Bone marrow (tissue), 2 donors: ENCODE data around the gene PLA2G2A.
"Not testable (repeated sequence)": the region's sequence is repeated elsewhere in the genome, so short reads cannot be mapped to it uniquely, and the experiment has no call there.

Experiments
- DNase-seq, 2 donors: peaks; one replicate each; lab custom pipeline; 2025; lab: John Stamatoyannopoulos, UW

The PLA2G2A gene

DNA sequence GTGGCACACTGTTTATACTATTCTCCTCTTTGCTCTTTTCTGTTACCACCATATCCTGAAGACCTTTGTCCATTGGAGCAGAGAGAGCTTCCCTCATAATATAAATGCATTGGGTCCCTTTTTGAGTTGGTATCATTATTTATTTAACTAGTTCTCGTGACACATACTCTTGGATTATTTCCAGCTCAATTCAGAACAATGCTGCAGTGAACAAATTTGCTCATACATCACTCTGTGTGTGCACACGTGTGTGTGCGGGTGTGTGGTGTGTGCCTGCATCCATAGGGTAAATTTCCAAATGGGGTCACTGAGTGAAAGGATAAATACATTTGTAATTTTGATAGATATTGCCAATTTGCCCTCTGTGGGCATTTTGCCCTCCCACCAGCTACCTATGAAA is 5.8 kb downstream of the PLA2G2A start:
- DNase-seq = no peak

DNA sequence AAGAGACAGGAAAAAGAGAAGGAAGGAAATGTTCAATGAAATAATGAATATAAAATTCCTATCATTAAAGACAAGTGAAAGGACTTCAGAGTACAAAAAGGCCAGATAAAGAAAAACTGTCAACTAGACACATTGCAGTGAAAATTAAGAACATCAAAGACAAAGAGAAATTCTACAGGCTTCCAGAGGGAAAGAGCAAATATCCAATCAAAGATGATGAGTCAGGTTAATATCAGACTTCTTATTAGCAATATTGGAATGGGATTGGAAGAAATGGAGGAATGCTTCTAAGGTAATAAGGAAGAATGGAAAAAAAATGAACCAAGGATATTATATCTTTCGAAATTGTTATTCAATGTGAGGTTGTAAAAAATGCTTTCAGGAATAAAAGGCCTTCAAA is 7.8 kb downstream of the PLA2G2A start:
- DNase-seq = no peak

DNA sequence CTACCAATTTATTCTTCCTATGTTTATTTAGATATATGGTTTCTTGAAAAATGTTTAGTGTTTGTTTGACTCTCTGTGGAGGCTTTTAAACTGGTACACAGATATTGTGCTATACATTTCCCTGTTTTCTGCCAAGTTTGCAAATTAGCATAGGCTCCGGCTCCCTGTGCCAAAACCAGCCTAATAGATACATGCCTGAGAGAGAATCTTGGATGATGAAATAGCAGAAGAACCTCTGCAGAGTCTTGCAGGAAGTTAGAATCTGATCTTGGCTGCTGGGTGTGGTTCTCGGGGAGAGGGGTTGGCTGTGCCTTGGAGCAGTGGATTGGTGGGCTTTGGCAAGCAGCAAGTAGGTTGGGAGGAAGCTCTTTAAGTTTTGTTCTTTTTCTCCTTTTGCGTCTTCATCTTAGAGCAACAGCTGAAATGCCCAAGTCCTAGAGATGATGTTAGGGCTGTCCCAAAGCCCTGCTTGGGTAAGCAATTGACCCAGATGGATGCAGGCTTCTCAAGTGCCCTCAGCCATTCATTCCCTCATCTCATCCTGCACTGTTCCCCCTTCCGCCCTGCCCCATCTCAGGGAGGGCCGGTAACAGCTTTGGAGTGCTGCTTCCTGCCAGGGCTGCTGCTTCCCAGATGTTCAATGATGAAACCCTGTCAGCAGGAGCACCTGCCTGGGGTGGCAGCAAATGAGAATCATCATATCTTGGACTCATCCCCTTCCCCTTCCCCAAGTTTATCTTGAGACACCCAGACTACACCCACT is 9.3 kb downstream of the PLA2G2A start:
- DNase-seq = no peak

GRCh38 chr1:19967808-19968207 is 11.6 kb downstream of the PLA2G2A start:
- DNase-seq = no peak

GRCh38 chr1:19964542-19964941 is 14.9 kb downstream of the PLA2G2A start:
- no peak for DNase-seq

GRCh38 chr1:19963636-19964035 is 15.8 kb downstream of the PLA2G2A start:
- DNase-seq = no peak

- no peak for DNase-seq
These were observed 18.8 kb downstream of the PLA2G2A start for GRCh38 chr1:19960591-19960990.

DNA sequence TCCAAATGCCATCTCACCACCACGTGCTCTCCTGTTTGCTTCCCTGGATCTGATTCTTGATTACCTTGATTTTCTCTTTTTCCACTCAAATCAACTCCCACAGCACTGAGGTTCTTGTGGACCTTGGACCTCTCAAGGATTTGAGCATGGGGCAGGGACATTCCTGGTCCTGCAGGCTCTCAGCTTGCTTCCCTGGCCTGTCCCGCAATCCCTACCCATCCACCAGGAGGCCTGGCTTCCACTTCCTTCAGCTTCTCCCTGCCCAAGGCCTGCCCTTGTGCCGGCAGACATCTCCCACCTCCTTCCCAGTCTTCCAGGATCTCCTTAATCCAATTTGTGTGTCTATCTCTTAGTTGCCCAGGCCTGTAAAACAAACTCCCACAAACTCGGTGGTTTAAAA is 21.6 kb downstream of the PLA2G2A start:
- no peak for DNase-seq

- DNase-seq = no peak
These were observed 23.8 kb downstream of the PLA2G2A start for GRCh38 chr1:19955534-19956170.

DNA sequence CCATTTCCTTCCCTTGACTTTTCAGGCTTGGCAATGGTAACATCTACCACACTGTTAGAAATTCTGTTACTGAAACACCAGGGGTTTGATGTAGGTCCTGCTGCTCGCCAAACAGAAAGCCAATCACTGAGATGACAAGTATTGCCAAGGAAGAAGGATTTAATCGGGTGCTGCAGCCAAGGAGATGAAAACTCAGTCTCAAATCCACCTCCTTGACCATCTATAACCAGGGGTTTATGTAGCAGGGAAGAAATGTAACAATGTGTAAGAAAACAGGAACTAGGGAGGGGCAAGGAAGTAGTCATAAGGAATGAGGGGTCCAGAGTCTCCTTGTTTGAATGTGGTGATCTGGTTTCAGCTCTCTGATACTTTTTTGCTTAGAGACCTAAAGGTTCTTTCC is 25.4 kb downstream of the PLA2G2A start:
- DNase-seq = no peak

- DNase-seq = no peak
These were observed 30.4 kb downstream of the PLA2G2A start for GRCh38 chr1:19949016-19949415.

- DNase-seq = no peak
These were observed 32.4 kb downstream of the PLA2G2A start for GRCh38 chr1:19946971-19947370.

- DNase-seq = no peak
These were observed 33.1 kb downstream of the PLA2G2A start for GRCh38 chr1:19946331-19946751.

DNA sequence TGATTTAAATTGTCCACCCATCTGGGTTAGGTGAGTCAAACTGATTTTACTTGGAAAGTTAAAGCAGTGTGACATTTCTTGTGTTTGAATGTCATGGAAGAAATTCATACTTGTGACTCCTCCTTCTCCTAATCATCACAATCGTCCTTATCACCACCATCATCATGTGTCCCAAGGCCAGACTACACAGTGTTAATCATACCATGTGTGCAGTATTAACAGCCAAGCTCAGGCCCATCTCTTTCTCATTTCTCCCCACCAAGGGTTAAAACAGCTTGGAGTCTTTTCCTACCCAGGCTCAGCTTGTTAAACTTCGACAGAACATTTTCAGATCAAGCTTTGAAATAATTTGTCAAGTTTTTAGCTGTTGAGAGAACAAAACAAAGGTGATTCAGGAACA is 33.5 kb downstream of the PLA2G2A start:
- no peak for DNase-seq

- DNase-seq = no peak
These were observed 36.8 kb downstream of the PLA2G2A start for GRCh38 chr1:19942657-19943056.

GRCh38 chr1:19942088-19942487 is 37.3 kb downstream of the PLA2G2A start:
- DNase-seq = no peak

GRCh38 chr1:19941206-19941568 is 38.2 kb downstream of the PLA2G2A start:
- no peak for DNase-seq

GRCh38 chr1:19940486-19941205 is 38.8 kb downstream of the PLA2G2A start:
- no peak for DNase-seq

- no peak for DNase-seq
These were observed 40.9 kb downstream of the PLA2G2A start for GRCh38 chr1:19938472-19938871.

GRCh38 chr1:19936061-19936750 is 43.2 kb downstream of the PLA2G2A start:
- no peak for DNase-seq

DNA sequence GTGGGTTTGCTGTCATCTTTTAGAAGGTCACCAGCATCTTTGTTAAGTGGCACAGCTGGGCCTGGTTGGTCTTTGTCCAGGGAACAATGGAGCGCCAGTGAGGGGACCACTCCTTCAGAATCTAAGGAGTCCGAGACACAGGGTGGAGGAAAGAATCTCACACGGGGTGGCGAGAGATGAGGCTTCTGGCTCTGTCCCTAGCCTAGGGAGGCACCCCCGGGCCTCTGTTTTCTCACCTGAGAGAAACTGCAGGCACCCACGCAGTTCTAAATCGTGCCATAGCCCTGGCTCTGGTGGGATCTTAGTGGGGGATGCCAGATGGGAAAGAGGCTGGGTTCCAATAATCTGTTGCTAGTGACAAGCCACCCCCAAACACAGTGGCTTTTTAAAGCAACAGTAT is 45.1 kb downstream of the PLA2G2A start:
- DNase-seq = no peak

- DNase-seq = no peak
These were observed 46.6 kb downstream of the PLA2G2A start for GRCh38 chr1:19932866-19933265.

GRCh38 chr1:19927130-19927421 is 52.3 kb downstream of the PLA2G2A start:
- DNase-seq = not testable (repeated sequence)
